ENCODE results near the gene CYBA.

- TF ChIP-seq CREB1 (IDR thresholded peaks at IDR 0.05): no peak
- no peak for TF ChIP-seq CREB1 (CRISPR knock-in tag; IDR thresholded peaks at IDR 0.05)
- no peak for TF ChIP-seq USF1 (CRISPR knock-in tag; IDR thresholded peaks at IDR 0.05)
- no peak for TF ChIP-seq BCL6 (CRISPR knock-in tag; IDR thresholded peaks at IDR 0.05)
These were observed 37.6 kb downstream of the CYBA start for GRCh38 chr16:88613293-88613692.
